RWPE2 (cell line): Measurements from ENCODE around the gene NIPAL3.

Experiments
- ATAC-seq: fragments of 200-7000 bp; cut with Tn5 transposase; 3 replicates; pipeline ENCODE4 v1.9.1; 2021; ENCODE audit warnings: low read depth
- DNase-seq: peaks from one replicate; pipeline ENCODE4 v3.0.0-alpha.2; 2020; ENCODE audit warnings: low spot score
- H3K27ac ChIP-seq: fragments of 450-650 bp; 2 replicates; pipeline ENCODE4 v1.5.1; 2017; ENCODE audit warnings: mild to moderate bottlenecking; ENCODE audit not compliant: poor library complexity, severe bottlenecking
- H3K27me3 ChIP-seq: fragments of 250-450 bp; sonication (Bioruptor Pico); 2 replicates; pipeline ENCODE4 v1.5.1; 2021; ENCODE audit warnings: mild to moderate bottlenecking, moderate library complexity; ENCODE audit not compliant: insufficient read depth, poor library complexity, severe bottlenecking
- H3K36me3 ChIP-seq: fragments of 250-450 bp; sonication (Bioruptor Pico); 2 replicates; pipeline ENCODE4 v1.5.1; 2020; ENCODE audit warnings: low read depth, mild to moderate bottlenecking, moderate library complexity
- H3K4me1 ChIP-seq: fragments of 250-450 bp; sonication (Bioruptor Pico); 2 replicates; pipeline ENCODE4 v1.5.1; 2021; ENCODE audit warnings: mild to moderate bottlenecking, moderate library complexity; ENCODE audit not compliant: insufficient read depth, poor library complexity, severe bottlenecking
- H3K4me3 ChIP-seq: fragments of 250-450 bp; sonication (Bioruptor Pico); 2 replicates; pipeline ENCODE4 v1.5.1; 2021; ENCODE audit warnings: mild to moderate bottlenecking, moderate library complexity; ENCODE audit not compliant: severe bottlenecking
- H3K9me3 ChIP-seq: fragments of 250-450 bp; sonication (Bioruptor Pico); 2 replicates; pipeline ENCODE4 v1.5.1; 2021; ENCODE audit warnings: mild to moderate bottlenecking, moderate library complexity; ENCODE audit not compliant: severe bottlenecking
- TF ChIP-seq, protein P1 (sequence below): fragments of 450-650 bp; IDR thresholded peaks from one replicate; pipeline ENCODE4 v1.5.1; 2017; ENCODE audit warnings: mild to moderate bottlenecking, moderate library complexity; ENCODE audit not compliant: poor library complexity, severe bottlenecking

NIPAL3 gene

DNA sequence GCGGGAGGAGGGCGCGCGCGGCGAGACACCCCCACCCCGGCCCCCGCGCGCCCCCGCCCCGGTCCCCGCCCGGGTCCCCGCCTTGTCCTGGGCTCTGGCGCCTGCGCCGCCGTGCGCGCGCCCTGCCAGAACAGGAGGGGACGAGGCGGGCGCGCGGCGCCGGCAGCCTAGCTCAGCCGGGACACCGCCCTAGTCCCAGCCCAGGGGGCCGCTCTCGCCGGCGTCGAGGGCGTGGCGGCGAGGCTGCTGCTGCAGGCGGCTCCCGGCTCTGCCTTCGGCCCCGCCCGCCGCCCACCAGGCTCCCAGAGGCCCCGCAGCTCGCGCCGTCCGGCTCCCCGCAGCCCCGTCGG lies 87.1 kb downstream of the NIPAL3 start, which contains the start of gene RCAN3:
RCAN3 (plus strand) TSS at position 128 of the 350 bp plus-strand sequence. CDS start 11,537 bp downstream, outside the sequence.
- Histone ChIP-seq H3K27me3 (no peaks in the 10 kb centered on the region), H3K9me3 (no peaks in the 10 kb centered on the region), H3K27ac (peak within 1 kb of the TSS; percentile 60), H3K36me3 (no peaks in the 10 kb centered on the region), H3K4me3 (peak within 1 kb of the TSS; percentile 52), H3K4me1 (peaks cover 12% of the 10 kb centered on the region)
- peak; percentile 81 for DNase-seq
- TF ChIP-seq, protein P1, sequence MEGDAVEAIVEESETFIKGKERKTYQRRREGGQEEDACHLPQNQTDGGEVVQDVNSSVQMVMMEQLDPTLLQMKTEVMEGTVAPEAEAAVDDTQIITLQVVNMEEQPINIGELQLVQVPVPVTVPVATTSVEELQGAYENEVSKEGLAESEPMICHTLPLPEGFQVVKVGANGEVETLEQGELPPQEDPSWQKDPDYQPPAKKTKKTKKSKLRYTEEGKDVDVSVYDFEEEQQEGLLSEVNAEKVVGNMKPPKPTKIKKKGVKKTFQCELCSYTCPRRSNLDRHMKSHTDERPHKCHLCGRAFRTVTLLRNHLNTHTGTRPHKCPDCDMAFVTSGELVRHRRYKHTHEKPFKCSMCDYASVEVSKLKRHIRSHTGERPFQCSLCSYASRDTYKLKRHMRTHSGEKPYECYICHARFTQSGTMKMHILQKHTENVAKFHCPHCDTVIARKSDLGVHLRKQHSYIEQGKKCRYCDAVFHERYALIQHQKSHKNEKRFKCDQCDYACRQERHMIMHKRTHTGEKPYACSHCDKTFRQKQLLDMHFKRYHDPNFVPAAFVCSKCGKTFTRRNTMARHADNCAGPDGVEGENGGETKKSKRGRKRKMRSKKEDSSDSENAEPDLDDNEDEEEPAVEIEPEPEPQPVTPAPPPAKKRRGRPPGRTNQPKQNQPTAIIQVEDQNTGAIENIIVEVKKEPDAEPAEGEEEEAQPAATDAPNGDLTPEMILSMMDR: no peak
- peak; percentile 86 for ATAC-seq

DNA sequence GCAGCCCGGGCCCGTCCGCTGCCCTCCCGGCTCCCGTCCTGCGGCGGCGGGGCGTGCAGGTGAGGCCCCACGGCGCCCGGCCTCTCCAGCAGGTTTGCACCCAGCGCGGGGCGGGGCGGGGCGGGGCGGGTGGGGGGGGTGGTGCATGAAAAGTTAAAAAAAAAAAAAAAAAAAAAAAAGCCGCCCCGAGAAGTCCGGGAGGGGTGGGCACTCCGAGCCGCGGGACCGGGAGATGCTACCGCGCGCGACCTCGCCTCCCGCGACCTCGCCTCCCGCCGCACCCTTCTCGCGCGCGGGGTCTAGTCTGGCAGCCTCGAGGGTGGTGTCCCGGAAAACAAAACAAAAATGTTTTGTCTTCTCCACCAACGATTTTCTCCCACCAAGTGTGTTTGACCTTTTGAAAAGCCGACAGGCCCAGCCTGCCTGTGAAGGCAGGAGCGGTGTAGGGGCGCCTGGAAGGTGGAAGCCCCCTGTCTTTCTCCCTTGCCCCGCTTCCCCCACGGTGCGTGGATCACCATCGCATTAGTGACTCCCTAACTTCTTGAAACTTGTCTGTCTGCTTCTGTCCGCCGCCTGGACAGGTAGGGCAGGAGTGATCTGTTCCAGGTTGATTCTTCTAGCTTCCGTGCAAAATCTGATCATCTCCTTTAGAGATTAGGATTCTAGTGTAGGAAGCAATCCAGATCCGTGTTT lies 87.6 kb downstream of the NIPAL3 start:
- no peak for DNase-seq

DNA sequence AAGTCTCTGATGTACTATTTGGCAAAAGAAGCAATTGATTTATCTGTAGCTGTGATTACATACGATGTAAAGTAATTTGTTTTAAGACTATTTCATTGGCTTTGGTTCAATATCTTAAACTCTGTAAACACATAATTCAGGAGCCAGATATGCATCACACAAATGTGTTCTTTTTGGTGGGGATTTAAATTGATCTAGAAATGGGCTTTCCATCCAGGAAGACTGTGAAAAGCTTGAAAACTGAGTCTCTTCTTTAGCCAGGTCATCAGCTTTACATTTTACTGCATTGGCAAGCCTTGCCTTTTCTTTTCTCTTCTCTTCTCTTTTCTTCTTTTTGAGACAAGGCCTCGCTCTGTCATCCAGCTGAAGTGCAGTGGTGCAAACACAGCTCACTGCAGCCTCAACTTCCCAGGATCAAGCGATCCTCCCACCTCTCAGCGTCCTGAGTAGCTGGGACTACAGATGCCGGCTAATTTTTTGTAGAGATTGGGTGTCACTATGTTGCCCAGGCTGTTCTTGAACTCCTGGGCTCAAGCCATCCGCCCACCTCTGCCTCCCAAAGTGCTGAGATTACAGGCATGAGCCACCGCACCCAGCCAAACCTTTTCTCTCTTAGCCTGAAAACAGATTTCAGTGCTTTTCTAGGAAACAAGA lies 88.4 kb downstream of the NIPAL3 start:
- ATAC-seq: no peak
- DNase-seq: no peak
- Histone ChIP-seq H3K9me3 (no peaks in the 10 kb centered on the region), H3K27me3 (no peaks in the 10 kb centered on the region), H3K4me3 (peak overlapping the region; percentile 52), H3K4me1 (peaks cover 12% of the 10 kb centered on the region), H3K36me3 (no peaks in the 10 kb centered on the region), H3K27ac (peak overlapping the region; percentile 60)
- TF ChIP-seq, protein P1: no peak

More for the DNA sequence above, 87.6 kb downstream of the NIPAL3 start:
- Histone ChIP-seq H3K4me3 (peak overlapping the region; percentile 52), H3K36me3 (no peaks in the 10 kb centered on the region), H3K9me3 (no peaks in the 10 kb centered on the region), H3K27ac (peak overlapping the region; percentile 60), H3K4me1 (peaks cover 12% of the 10 kb centered on the region), H3K27me3 (no peaks in the 10 kb centered on the region)
- ATAC-seq: 0 out of 3 replicates have a peak, but pooled peaks have one; percentile 6
- TF ChIP-seq, protein P1: no peak

GRCh38 chr1:24504560-24504959 lies 89.0 kb downstream of the NIPAL3 start:
- no peaks in the 10 kb centered on the region for H3K36me3 ChIP-seq
- no peaks in the 10 kb centered on the region for H3K9me3 ChIP-seq
- no peak overlapping the region for H3K27ac ChIP-seq
- H3K4me3 ChIP-seq: no peak overlapping the region
- TF ChIP-seq, protein P1: no peak
- no peak for ATAC-seq
- H3K4me1 ChIP-seq: peaks cover 12% of the 10 kb centered on the region
- H3K27me3 ChIP-seq: no peaks in the 10 kb centered on the region
- no peak for DNase-seq

GRCh38 chr1:24505816-24506215 lies 90.2 kb downstream of the NIPAL3 start:
- TF ChIP-seq, protein P1: no peak
- Histone ChIP-seq H3K36me3 (no peaks in the 10 kb centered on the region), H3K4me3 (no peak overlapping the region), H3K27me3 (no peaks in the 10 kb centered on the region), H3K27ac (no peak overlapping the region), H3K4me1 (peaks cover 12% of the 10 kb centered on the region), H3K9me3 (no peaks in the 10 kb centered on the region)
- no peak for ATAC-seq
- DNase-seq: no peak
